Upper lobe of right lung (tissue), 1 donor: ENCODE results near the gene MRPS6. TPM values are rescaled to one million over a fixed set of nuclear protein-coding genes. Genes with fewer than 3 reads are reported as not detected.

ENCODE experiments used
- ATAC-seq: fragments of 200-7000 bp; cut with Tn5 transposase; one replicate; pipeline ENCODE4 v1.9.1; 2020; ENCODE audit warnings: mild to moderate bottlenecking, moderate library complexity
- DNase-seq: peaks from one replicate; pipeline ENCODE4 v3.0.0-alpha.2; 2020
- H3K27ac ChIP-seq: fragments of 200-600 bp; one replicate; pipeline ENCODE4 v1.8.0; 2022
- H3K27me3 ChIP-seq: fragments of 200-600 bp; one replicate; pipeline ENCODE4 v1.8.0; 2022; ENCODE audit warnings: mild to moderate bottlenecking
- H3K36me3 ChIP-seq: fragments of 200-600 bp; one replicate; pipeline ENCODE4 v1.8.0; 2022
- H3K4me1 ChIP-seq: fragments of 200-600 bp; one replicate; pipeline ENCODE4 v1.8.0; 2022
- H3K4me3 ChIP-seq: fragments of 200-600 bp; one replicate; pipeline ENCODE4 v1.8.0; 2022; ENCODE audit warnings: mild to moderate bottlenecking
- H3K9me3 ChIP-seq: fragments of 200-600 bp; one replicate; pipeline ENCODE4 v1.8.0; 2022
- intact Hi-C: fragments of 100-400 bp; cut with DNase I; formaldehyde crosslinking; loops from one replicate; pipeline ENCODE4 v1.11.0; 2022
- total RNA-seq: library from RNA; stranded (reverse); fragmentation: NEBNext Ultra II Directional; extraction: Animal tissue kit (Norgen Biotek cat#: 25700); gene quantifications from one replicate; pipeline ENCODE4 v1.2.1, GENCODE V29; 2021
- TF ChIP-seq, protein P1 (sequence below): fragments of 200-600 bp; IDR thresholded peaks from one replicate; pipeline ENCODE4 v1.8.0; 2022; ENCODE audit warnings: antibody characterized with exemption
- donor health status: DM: no; HTN: yes; CAD: no; lungs with severe emphysema.

The MRPS6 gene
- total RNA-seq, 1 donor from 2014 or later: 57.6 TPM

DNA sequence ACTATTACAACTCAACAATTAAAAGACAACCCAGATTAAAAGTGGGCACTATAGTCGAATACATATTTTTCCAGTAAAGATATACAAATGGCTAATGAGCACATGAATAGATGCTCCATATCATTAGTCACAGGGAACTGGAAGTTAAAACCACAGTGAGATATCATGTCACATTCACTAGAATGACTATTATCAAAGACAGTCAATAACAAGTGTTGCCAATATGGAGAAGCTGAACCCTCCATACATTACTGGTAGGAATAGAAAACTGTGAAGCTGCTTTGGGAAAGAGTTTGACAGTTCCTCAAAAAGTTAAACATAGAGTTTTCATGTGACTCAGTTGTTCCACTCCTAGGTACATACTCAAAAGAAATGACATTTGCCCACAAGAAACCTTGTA lies 30.6 kb upstream of the MRPS6 start:
- Histone ChIP-seq H3K36me3 (no peaks in the 10 kb centered on the region), H3K4me1 (no peaks in the 10 kb centered on the region), H3K27me3 (no peaks in the 10 kb centered on the region), H3K27ac (no peak overlapping the region), H3K4me3 (no peak overlapping the region), H3K9me3 (no peaks in the 10 kb centered on the region)
- intact Hi-C loops: no loop called here
- ATAC-seq: no peak
- TF ChIP-seq, protein P1, sequence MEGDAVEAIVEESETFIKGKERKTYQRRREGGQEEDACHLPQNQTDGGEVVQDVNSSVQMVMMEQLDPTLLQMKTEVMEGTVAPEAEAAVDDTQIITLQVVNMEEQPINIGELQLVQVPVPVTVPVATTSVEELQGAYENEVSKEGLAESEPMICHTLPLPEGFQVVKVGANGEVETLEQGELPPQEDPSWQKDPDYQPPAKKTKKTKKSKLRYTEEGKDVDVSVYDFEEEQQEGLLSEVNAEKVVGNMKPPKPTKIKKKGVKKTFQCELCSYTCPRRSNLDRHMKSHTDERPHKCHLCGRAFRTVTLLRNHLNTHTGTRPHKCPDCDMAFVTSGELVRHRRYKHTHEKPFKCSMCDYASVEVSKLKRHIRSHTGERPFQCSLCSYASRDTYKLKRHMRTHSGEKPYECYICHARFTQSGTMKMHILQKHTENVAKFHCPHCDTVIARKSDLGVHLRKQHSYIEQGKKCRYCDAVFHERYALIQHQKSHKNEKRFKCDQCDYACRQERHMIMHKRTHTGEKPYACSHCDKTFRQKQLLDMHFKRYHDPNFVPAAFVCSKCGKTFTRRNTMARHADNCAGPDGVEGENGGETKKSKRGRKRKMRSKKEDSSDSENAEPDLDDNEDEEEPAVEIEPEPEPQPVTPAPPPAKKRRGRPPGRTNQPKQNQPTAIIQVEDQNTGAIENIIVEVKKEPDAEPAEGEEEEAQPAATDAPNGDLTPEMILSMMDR: no peak
- no peak for DNase-seq

DNA sequence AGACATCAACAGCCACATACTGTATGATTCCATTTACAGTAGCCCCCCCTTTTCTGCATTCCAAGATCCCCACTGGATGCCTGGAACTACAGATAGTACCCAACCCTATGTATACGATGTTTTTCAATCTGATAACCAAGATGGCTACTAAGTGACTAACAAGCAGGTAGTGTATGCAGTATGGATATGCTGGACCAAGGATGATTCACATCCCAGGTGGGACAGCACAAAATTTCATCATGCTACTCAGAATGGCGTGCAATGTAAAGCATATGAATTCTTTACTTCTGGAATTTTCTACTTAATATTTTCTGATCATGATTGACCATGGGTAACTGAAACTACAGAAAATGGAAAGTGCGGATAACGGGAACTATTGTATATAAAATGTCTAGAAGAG lies 30.0 kb upstream of the MRPS6 start:
- Histone ChIP-seq H3K27ac (no peak overlapping the region), H3K27me3 (no peaks in the 10 kb centered on the region), H3K4me1 (no peaks in the 10 kb centered on the region), H3K9me3 (no peaks in the 10 kb centered on the region), H3K36me3 (no peaks in the 10 kb centered on the region), H3K4me3 (no peak overlapping the region)
- DNase-seq: no peak
- intact Hi-C loops: no loop called here
- TF ChIP-seq, protein P1: no peak
- ATAC-seq: no peak

DNA sequence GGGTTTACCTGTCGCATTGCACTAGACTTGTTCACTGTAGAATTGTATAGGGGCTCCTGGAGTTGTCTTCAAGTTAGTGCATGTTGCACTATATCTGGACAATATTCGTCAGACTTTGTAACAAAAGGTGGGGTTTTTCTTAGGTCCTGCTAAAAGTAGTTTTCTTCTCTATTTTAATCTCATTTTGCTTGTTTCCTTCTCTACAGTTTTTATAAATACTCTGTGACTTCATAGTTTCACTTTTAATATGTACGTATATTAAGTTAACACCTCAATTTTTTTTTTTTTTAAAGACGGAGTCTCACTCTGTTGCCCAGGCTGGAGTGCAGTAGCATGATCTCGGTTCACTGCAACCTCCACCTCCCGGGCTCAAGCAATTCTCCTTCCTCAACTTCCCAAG lies 26.5 kb upstream of the MRPS6 start:
- TF ChIP-seq, protein P1: no peak
- H3K4me1 ChIP-seq: no peaks in the 10 kb centered on the region
- H3K36me3 ChIP-seq: no peaks in the 10 kb centered on the region
- H3K27ac ChIP-seq: no peak overlapping the region
- intact Hi-C loops: no loop called here
- no peaks in the 10 kb centered on the region for H3K9me3 ChIP-seq
- no peaks in the 10 kb centered on the region for H3K27me3 ChIP-seq
- no peak overlapping the region for H3K4me3 ChIP-seq
- ATAC-seq (no peak), DNase-seq (no peak)

DNA sequence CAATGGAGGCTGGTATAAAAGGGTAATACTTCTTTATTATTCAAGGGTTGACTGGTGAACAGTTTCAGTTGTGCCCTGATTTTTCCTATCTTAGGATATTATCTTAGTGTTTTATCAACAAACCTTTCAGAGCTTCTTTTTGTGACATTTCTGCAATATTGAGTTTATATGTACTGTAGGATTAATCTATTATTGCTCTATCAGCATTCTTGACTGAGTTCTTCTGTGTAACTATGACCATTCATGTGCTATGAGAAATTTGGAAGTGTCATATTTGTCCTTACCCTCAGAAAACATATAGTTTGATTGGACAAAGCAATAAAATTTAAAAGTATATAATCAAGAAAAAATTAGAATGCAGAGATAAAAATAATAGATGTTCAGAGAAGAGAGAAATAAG lies 25.5 kb upstream of the MRPS6 start:
- DNase-seq: no peak
- ATAC-seq: no peak
- intact Hi-C loops: no loop called here
- Histone ChIP-seq H3K4me3 (no peak overlapping the region), H3K27ac (no peak overlapping the region), H3K9me3 (no peaks in the 10 kb centered on the region), H3K27me3 (no peaks in the 10 kb centered on the region), H3K36me3 (no peaks in the 10 kb centered on the region), H3K4me1 (no peaks in the 10 kb centered on the region)
- TF ChIP-seq, protein P1: no peak

DNA sequence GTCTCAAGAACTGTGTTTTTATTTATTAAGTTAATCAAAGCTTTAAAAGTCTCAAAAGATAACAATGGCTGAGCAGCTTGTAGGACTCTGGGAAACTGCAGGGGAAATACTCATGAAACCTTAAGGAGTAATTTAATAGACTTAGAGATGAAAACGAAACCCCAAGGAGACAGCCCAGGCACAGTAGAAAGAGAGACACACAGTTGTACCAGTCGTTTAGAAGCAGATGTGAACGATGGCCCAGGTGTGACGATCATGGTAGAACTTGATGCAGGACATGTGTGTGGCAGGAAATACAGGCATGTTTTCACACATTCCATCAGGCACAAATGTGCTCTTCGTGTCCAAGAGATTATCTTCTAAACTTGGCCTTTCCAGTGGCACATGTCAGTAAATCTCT lies 21.2 kb upstream of the MRPS6 start:
- ATAC-seq (no peak), DNase-seq (no peak)
- TF ChIP-seq, protein P1: no peak
- Histone ChIP-seq H3K27me3 (no peaks in the 10 kb centered on the region), H3K9me3 (no peaks in the 10 kb centered on the region), H3K4me3 (no peak overlapping the region), H3K27ac (no peak overlapping the region), H3K4me1 (no peaks in the 10 kb centered on the region), H3K36me3 (no peaks in the 10 kb centered on the region)
- intact Hi-C loops: no loop called here

DNA sequence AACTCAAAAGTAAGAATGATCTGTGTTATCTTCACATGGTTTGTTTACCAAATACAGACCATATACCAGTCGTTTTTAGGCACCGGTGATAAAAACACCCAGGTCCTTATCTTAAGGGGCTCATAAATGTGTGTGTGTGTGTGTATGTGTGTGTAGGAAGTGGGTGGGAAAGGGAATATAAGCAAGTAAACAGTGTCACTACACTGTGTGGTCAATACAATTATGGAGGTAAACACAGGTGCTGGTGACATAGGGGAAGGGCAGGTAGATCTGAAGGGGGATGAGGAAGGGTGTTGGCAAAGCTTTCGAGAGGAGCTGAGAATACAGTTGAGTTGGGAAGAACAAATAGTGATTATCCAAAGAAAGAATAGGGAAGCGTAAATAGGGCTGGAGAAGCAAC lies 19.1 kb upstream of the MRPS6 start:
- ATAC-seq (no peak), DNase-seq (no peak)
- intact Hi-C loops: no loop called here
- Histone ChIP-seq H3K4me1 (no peaks in the 10 kb centered on the region), H3K4me3 (no peak overlapping the region), H3K36me3 (no peaks in the 10 kb centered on the region), H3K27me3 (no peaks in the 10 kb centered on the region), H3K9me3 (no peaks in the 10 kb centered on the region), H3K27ac (no peak overlapping the region)
- TF ChIP-seq, protein P1: no peak
